Measurements from ENCODE around the gene KIF21B.

The KIF21B gene

DNA sequence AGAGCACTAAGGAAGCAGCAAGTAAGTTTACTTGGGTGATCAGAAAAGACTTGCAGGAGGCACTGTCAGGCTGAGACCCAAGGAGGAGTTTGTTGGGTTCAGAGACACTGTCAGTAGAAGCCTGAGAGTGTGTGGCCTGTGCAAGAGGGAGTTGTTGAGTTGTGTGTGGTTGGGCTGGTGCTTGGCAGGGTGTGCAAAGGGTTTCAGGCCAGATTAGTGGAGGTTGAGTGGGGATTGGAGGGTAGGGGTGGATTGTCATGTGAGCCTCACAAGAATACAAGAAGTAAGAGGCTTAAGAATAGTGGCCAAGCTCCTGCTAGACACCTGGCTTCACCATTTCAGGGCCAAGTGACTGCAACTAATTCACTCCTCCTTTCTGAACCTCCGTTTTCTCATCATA is 8.9 kb upstream of the KIF21B start:
- Histone ChIP-seq H3K27me3 (ENCODE audit: control insufficient read depth in 1 of 2, insufficient read depth in 2 of 2, low read length in 2 of 2) (no peaks in the 10 kb centered on the region), H3K4me1 (ENCODE audit: control insufficient read depth in 1 of 2, insufficient read depth in 2 of 2, low read length in 2 of 2) (peaks cover 16 to 17% of the 10 kb centered on the region in 2 donors), H3K36me3 (ENCODE audit: control insufficient read depth in 1 of 2, insufficient read depth in 2 of 2, low read length in 2 of 2) (no peaks in the 10 kb centered on the region), H3K9me3 (ENCODE audit: control insufficient read depth in 1 of 2, low read length in 2 of 2) (no peaks in the 10 kb centered on the region), H3K9ac (ENCODE audit: low read depth in 1 of 2, low read length in 2 of 2) (no peak overlapping the region), H3K27ac (ENCODE audit: low read depth, low read length) (no peak overlapping the region), H3K4me3 (ENCODE audit: low read depth in 1 of 2, low read length in 2 of 2) (no peak overlapping the region)

DNA sequence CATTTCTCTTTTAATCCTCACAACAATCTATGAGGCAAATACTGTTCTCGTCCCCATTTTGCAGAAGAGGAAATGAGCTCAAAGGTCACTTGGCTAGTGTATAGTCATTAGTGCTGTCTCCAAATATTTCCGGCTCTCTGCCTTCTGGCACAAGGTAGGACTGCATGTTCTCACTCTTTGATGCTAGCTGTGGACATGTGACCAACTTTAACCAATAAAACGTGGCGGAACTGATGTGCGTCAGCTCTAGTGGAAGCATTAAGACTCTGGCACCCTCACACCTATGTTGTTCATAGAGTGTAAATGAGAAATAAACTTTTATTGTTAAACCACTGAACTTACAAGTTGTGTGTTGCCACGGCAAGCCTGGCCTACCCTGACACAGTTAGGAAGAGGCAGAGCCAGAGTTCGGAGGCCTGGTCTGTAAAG is 5.0 kb upstream of the KIF21B start:
- Histone ChIP-seq H3K9me3 (ENCODE audit: control insufficient read depth in 1 of 2, low read length in 2 of 2) (no peaks in the 10 kb centered on the region), H3K9ac (ENCODE audit: low read depth in 1 of 2, low read length in 2 of 2) (no peak overlapping the region), H3K4me3 (ENCODE audit: low read depth in 1 of 2, low read length in 2 of 2) (no peak overlapping the region), H3K4me1 (ENCODE audit: control insufficient read depth in 1 of 2, insufficient read depth in 2 of 2, low read length in 2 of 2) (peaks cover 37 to 38% of the 10 kb centered on the region in 2 donors), H3K27ac (ENCODE audit: low read depth, low read length) (no peak overlapping the region), H3K36me3 (ENCODE audit: control insufficient read depth in 1 of 2, insufficient read depth in 2 of 2, low read length in 2 of 2) (no peaks in the 10 kb centered on the region), H3K27me3 (ENCODE audit: control insufficient read depth in 1 of 2, insufficient read depth in 2 of 2, low read length in 2 of 2) (no peaks in the 10 kb centered on the region)

DNA sequence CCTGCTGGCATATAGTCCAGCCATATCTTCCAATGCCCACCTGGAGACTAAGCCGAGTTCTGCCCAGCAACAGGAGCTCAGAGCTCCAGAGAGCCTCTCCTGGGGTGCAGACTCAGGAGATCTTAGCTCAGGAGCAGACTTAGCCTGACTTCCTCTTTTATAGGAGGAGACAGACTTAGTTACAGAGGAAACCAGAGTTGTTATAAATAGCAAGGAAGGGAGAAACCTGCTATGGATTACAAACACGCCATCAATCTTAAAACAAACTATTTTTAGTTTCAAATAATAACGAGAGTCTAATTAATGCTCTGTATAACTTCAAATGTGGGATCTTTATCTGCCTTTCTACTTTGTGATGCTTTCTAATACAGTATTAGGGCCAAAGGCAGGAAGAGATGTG is 3.3 kb upstream of the KIF21B start:
- Histone ChIP-seq H3K36me3 (ENCODE audit: control insufficient read depth in 1 of 2, insufficient read depth in 2 of 2, low read length in 2 of 2) (no peaks in the 10 kb centered on the region), H3K27me3 (ENCODE audit: control insufficient read depth in 1 of 2, insufficient read depth in 2 of 2, low read length in 2 of 2) (no peaks in the 10 kb centered on the region), H3K9ac (ENCODE audit: low read depth in 1 of 2, low read length in 2 of 2) (no peak overlapping the region), H3K4me1 (ENCODE audit: control insufficient read depth in 1 of 2, insufficient read depth in 2 of 2, low read length in 2 of 2) (peaks cover 47 to 51% of the 10 kb centered on the region in 2 donors), H3K4me3 (ENCODE audit: low read depth in 1 of 2, low read length in 2 of 2) (no peak overlapping the region), H3K9me3 (ENCODE audit: control insufficient read depth in 1 of 2, low read length in 2 of 2) (no peaks in the 10 kb centered on the region), H3K27ac (ENCODE audit: low read depth, low read length) (no peak overlapping the region)

- Histone ChIP-seq H3K27ac (ENCODE audit: low read depth, low read length) (no peak overlapping the region), H3K9ac (ENCODE audit: low read depth in 1 of 2, low read length in 2 of 2) (no peak overlapping the region), H3K27me3 (ENCODE audit: control insufficient read depth in 1 of 2, insufficient read depth in 2 of 2, low read length in 2 of 2) (no peaks in the 10 kb centered on the region), H3K4me1 (ENCODE audit: control insufficient read depth in 1 of 2, insufficient read depth in 2 of 2, low read length in 2 of 2) (peaks cover 50 to 54% of the 10 kb centered on the region in 2 donors), H3K36me3 (ENCODE audit: control insufficient read depth in 1 of 2, insufficient read depth in 2 of 2, low read length in 2 of 2) (no peaks in the 10 kb centered on the region), H3K4me3 (ENCODE audit: low read depth in 1 of 2, low read length in 2 of 2) (no peak overlapping the region), H3K9me3 (ENCODE audit: control insufficient read depth in 1 of 2, low read length in 2 of 2) (no peaks in the 10 kb centered on the region)
These were observed 2.7 kb upstream of the KIF21B start for GRCh38 chr1:201026234-201026633.

GRCh38 chr1:201025571-201026002 is 2.1 kb upstream of the KIF21B start:
- Histone ChIP-seq H3K9ac (ENCODE audit: low read depth in 1 of 2, low read length in 2 of 2) (no peak overlapping the region), H3K27ac (ENCODE audit: low read depth, low read length) (no peak overlapping the region)

DNA sequence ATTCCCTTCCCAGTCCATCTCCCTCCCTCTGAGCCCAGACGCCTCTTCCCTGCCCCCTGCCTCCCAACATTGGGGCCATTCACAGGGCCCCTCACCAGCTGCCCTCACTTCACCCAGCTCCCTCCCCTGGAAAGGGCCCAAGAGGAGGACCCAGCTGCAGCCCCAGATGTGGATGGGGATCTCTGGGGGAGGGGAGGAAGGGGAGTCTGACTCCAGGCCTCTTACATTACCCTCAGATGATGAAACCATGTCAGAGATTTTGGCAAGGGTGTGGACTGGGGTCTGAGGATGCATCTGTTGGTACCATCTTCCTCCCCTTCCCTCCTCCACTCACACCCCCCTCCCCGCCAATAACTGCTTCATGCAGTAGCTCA is 1.1 kb upstream of the KIF21B start:
- H3K4me1 ChIP-seq (ENCODE audit: control insufficient read depth in 1 of 2, insufficient read depth in 2 of 2, low read length in 2 of 2): peaks cover 65 to 68% of the 10 kb centered on the region in 2 donors
- H3K36me3 ChIP-seq (ENCODE audit: control insufficient read depth in 1 of 2, insufficient read depth in 2 of 2, low read length in 2 of 2): no peaks in the 10 kb centered on the region
- no peaks in the 10 kb centered on the region for H3K27me3 ChIP-seq (ENCODE audit: control insufficient read depth in 1 of 2, insufficient read depth in 2 of 2, low read length in 2 of 2)
- H3K9me3 ChIP-seq (ENCODE audit: control insufficient read depth in 1 of 2, low read length in 2 of 2): no peaks in the 10 kb centered on the region
- no peak overlapping the region for H3K4me3 ChIP-seq (ENCODE audit: low read depth in 1 of 2, low read length in 2 of 2)
- no peak overlapping the region for H3K9ac ChIP-seq (ENCODE audit: low read depth in 1 of 2, low read length in 2 of 2)
- no peak overlapping the region for H3K27ac ChIP-seq (ENCODE audit: low read depth, low read length)

More at GRCh38 chr1:201025571-201026002, 2.1 kb upstream of the KIF21B start:
- Histone ChIP-seq H3K4me1 (ENCODE audit: control insufficient read depth in 1 of 2, insufficient read depth in 2 of 2, low read length in 2 of 2) (peaks cover 55 to 58% of the 10 kb centered on the region in 2 donors), H3K4me3 (ENCODE audit: low read depth in 1 of 2, low read length in 2 of 2) (no peak overlapping the region), H3K9me3 (ENCODE audit: control insufficient read depth in 1 of 2, low read length in 2 of 2) (no peaks in the 10 kb centered on the region), H3K36me3 (ENCODE audit: control insufficient read depth in 1 of 2, insufficient read depth in 2 of 2, low read length in 2 of 2) (no peaks in the 10 kb centered on the region), H3K27me3 (ENCODE audit: control insufficient read depth in 1 of 2, insufficient read depth in 2 of 2, low read length in 2 of 2) (no peaks in the 10 kb centered on the region)

DNA sequence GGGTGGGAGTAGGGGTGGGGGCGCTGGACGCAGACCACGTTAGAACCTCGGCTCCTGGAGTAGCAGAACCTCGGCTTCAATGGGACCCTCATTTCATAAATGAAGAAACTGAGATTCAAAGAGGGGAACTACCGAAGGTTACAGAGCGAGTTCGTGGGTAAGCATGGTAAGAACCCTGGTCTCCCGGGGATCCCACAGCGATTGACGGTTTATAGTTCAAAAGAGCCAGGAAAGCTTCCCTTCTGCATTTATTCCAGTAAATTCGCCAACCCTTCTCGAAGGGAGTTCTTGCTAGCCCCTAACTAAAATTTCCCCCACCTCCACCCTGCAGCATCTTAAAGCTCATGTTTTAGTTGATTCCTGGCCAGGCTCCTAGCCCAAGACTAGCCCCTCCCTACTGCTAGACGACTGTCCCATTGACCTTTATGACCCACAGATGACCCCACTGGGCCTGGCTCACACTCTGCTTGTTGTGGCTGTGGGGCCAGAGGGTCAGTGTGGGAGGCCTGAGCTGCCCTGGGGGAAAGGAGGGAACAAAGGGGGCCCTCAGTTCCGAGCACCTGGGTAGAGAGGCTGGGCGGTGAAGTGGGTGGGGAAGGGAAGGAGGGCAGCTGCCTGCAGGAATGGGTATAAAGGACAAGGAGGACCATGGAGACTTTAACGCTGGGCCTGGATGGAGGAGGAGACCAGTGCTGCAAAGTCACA is 558 bp upstream of the KIF21B start:
- no peak overlapping the region for H3K27ac ChIP-seq (ENCODE audit: low read depth, low read length)
- no peak overlapping the region for H3K9ac ChIP-seq (ENCODE audit: low read depth in 1 of 2, low read length in 2 of 2)
- H3K4me1 ChIP-seq (ENCODE audit: control insufficient read depth in 1 of 2, insufficient read depth in 2 of 2, low read length in 2 of 2): peaks cover 66 to 70% of the 10 kb centered on the region in 2 donors
- H3K9me3 ChIP-seq (ENCODE audit: control insufficient read depth in 1 of 2, low read length in 2 of 2): no peaks in the 10 kb centered on the region
- H3K27me3 ChIP-seq (ENCODE audit: control insufficient read depth in 1 of 2, insufficient read depth in 2 of 2, low read length in 2 of 2): no peaks in the 10 kb centered on the region
- H3K36me3 ChIP-seq (ENCODE audit: control insufficient read depth in 1 of 2, insufficient read depth in 2 of 2, low read length in 2 of 2): no peaks in the 10 kb centered on the region
- H3K4me3 ChIP-seq (ENCODE audit: low read depth in 1 of 2, low read length in 2 of 2): no peak overlapping the region

- peaks cover 65 to 68% of the 10 kb centered on the region in 2 donors for H3K4me1 ChIP-seq (ENCODE audit: control insufficient read depth in 1 of 2, insufficient read depth in 2 of 2, low read length in 2 of 2)
- no peak overlapping the region for H3K27ac ChIP-seq (ENCODE audit: low read depth, low read length)
These were observed 546 bp downstream of the KIF21B start for GRCh38 chr1:201022820-201023516.

GRCh38 chr1:201022493-201022819 is 1.1 kb downstream of the KIF21B start:
- H3K4me1 ChIP-seq (ENCODE audit: control insufficient read depth in 1 of 2, insufficient read depth in 2 of 2, low read length in 2 of 2): peaks cover 65 to 70% of the 10 kb centered on the region in 2 donors
- no peak overlapping the region for H3K27ac ChIP-seq (ENCODE audit: low read depth, low read length)
- peak overlapping the region; percentile 56 to 61 for H3K4me3 ChIP-seq (ENCODE audit: low read depth in 1 of 2, low read length in 2 of 2)
- peak overlapping the region; percentile 48 to 64 for H3K9ac ChIP-seq (ENCODE audit: low read depth in 1 of 2, low read length in 2 of 2)
- no peaks in the 10 kb centered on the region for H3K36me3 ChIP-seq (ENCODE audit: control insufficient read depth in 1 of 2, insufficient read depth in 2 of 2, low read length in 2 of 2)
- H3K27me3 ChIP-seq (ENCODE audit: control insufficient read depth in 1 of 2, insufficient read depth in 2 of 2, low read length in 2 of 2): no peaks in the 10 kb centered on the region
- H3K9me3 ChIP-seq (ENCODE audit: control insufficient read depth in 1 of 2, low read length in 2 of 2): no peaks in the 10 kb centered on the region

More at GRCh38 chr1:201022820-201023516, 546 bp downstream of the KIF21B start:
- no peaks in the 10 kb centered on the region for H3K9me3 ChIP-seq (ENCODE audit: control insufficient read depth in 1 of 2, low read length in 2 of 2)
- H3K9ac ChIP-seq (ENCODE audit: low read depth in 1 of 2, low read length in 2 of 2): peak overlapping the region; percentile 48 to 64
- no peaks in the 10 kb centered on the region for H3K36me3 ChIP-seq (ENCODE audit: control insufficient read depth in 1 of 2, insufficient read depth in 2 of 2, low read length in 2 of 2)
- no peaks in the 10 kb centered on the region for H3K27me3 ChIP-seq (ENCODE audit: control insufficient read depth in 1 of 2, insufficient read depth in 2 of 2, low read length in 2 of 2)
- peak overlapping the region; percentile 56 to 61 for H3K4me3 ChIP-seq (ENCODE audit: low read depth in 1 of 2, low read length in 2 of 2)

- Histone ChIP-seq H3K4me3 (ENCODE audit: low read depth in 1 of 2, low read length in 2 of 2) (peak overlapping the region; percentile 56 to 61), H3K9ac (ENCODE audit: low read depth in 1 of 2, low read length in 2 of 2) (peak overlapping the region; percentile 48 to 64), H3K36me3 (ENCODE audit: control insufficient read depth in 1 of 2, insufficient read depth in 2 of 2, low read length in 2 of 2) (no peaks in the 10 kb centered on the region), H3K27me3 (ENCODE audit: control insufficient read depth in 1 of 2, insufficient read depth in 2 of 2, low read length in 2 of 2) (no peaks in the 10 kb centered on the region), H3K9me3 (ENCODE audit: control insufficient read depth in 1 of 2, low read length in 2 of 2) (no peaks in the 10 kb centered on the region), H3K27ac (ENCODE audit: low read depth, low read length) (no peak overlapping the region), H3K4me1 (ENCODE audit: control insufficient read depth in 1 of 2, insufficient read depth in 2 of 2, low read length in 2 of 2) (peaks cover 71 to 76% of the 10 kb centered on the region in 2 donors)
These were observed 1.7 kb downstream of the KIF21B start for GRCh38 chr1:201021630-201022492.
